SK-N-SH treated with all-trans-retinoic acid at 6 μM for 48 hours (cell line): ENCODE results near the gene SIN3A.

ENCODE experiments used
- BACH2 ChIP-seq: fragments of 250-450 bp; sonication (Bioruptor Pico); IDR thresholded peaks from 2 replicates; pipeline ENCODE4 v1.9.0; 2021; ENCODE audit warnings: mild to moderate bottlenecking, borderline replicate concordance
- CSDC2 ChIP-seq: fragments of 250-450 bp; sonication (Bioruptor Pico); IDR thresholded peaks from 2 replicates; pipeline ENCODE4 v1.5.0; 2020; ENCODE audit warnings: mild to moderate bottlenecking, moderate library complexity
- OSR1 ChIP-seq: fragments of 250-450 bp; sonication (Bioruptor Pico); IDR thresholded peaks from 2 replicates; pipeline ENCODE4 v1.8.0; 2022; ENCODE audit warnings: moderate library complexity, mild to moderate bottlenecking, inconsistent platforms
- TCF4 ChIP-seq: fragments of 250-450 bp; sonication (Bioruptor Pico); IDR thresholded peaks from 2 replicates; pipeline ENCODE4 v1.8.0; 2021; ENCODE audit warnings: mild to moderate bottlenecking, moderate library complexity, borderline replicate concordance
- ZNF565 ChIP-seq: fragments of 450-650 bp; formaldehyde crosslinking; conservative IDR thresholded peaks from 2 replicates; pipeline ENCODE4 v1.5.0; 2020; ENCODE audit warnings: low read depth, mild to moderate bottlenecking, moderate library complexity
- TF ChIP-seq, protein P1 (sequence below): fragments of 250-450 bp; sonication (Bioruptor Pico); IDR thresholded peaks from 2 replicates; pipeline ENCODE4 v1.5.1; 2020; ENCODE audit warnings: low read depth, mild to moderate bottlenecking, moderate library complexity
- TF ChIP-seq, protein P2 (sequence below): fragments of 250-450 bp; sonication (Bioruptor Pico); IDR thresholded peaks from 2 replicates; pipeline ENCODE4 v1.8.0; 2020; ENCODE audit warnings: mild to moderate bottlenecking, moderate library complexity, borderline replicate concordance
- TF ChIP-seq, protein P3 (sequence below): fragments of 250-450 bp; sonication (Bioruptor Pico); IDR thresholded peaks from 2 replicates; pipeline ENCODE4 v1.8.0; 2021; ENCODE audit warnings: low read depth, mild to moderate bottlenecking, moderate library complexity, borderline replicate concordance

DNA sequence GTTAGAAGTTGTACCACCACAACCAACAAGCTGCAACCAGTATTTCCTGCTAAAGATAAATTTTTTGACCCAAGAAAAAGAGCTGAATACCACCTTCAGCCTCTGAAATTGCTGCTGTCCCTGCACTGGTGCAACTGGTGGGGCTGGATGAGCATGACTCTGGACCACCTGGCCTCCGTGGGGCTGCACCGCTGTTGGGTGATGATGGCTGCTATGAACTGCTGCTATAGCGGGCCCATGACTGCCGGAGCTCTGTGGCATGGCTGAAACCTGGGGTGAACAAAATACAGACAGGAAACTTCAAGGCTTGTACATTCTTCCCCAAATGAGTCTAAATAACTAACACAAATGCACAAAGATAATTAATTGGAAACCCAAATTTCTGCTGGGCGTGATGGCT lies 28.9 kb downstream of the SIN3A start:
- TF ChIP-seq ZNF565 (CRISPR knock-in tag): no peak
- TF ChIP-seq, protein P1, sequence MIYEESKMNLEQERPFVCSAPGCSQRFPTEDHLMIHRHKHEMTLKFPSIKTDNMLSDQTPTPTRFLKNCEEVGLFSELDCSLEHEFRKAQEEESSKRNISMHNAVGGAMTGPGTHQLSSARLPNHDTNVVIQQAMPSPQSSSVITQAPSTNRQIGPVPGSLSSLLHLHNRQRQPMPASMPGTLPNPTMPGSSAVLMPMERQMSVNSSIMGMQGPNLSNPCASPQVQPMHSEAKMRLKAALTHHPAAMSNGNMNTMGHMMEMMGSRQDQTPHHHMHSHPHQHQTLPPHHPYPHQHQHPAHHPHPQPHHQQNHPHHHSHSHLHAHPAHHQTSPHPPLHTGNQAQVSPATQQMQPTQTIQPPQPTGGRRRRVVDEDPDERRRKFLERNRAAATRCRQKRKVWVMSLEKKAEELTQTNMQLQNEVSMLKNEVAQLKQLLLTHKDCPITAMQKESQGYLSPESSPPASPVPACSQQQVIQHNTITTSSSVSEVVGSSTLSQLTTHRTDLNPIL: no peak
- TF ChIP-seq, protein P2, sequence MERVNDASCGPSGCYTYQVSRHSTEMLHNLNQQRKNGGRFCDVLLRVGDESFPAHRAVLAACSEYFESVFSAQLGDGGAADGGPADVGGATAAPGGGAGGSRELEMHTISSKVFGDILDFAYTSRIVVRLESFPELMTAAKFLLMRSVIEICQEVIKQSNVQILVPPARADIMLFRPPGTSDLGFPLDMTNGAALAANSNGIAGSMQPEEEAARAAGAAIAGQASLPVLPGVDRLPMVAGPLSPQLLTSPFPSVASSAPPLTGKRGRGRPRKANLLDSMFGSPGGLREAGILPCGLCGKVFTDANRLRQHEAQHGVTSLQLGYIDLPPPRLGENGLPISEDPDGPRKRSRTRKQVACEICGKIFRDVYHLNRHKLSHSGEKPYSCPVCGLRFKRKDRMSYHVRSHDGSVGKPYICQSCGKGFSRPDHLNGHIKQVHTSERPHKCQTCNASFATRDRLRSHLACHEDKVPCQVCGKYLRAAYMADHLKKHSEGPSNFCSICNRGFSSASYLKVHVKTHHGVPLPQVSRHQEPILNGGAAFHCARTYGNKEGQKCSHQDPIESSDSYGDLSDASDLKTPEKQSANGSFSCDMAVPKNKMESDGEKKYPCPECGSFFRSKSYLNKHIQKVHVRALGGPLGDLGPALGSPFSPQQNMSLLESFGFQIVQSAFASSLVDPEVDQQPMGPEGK (CRISPR knock-in tag): no peak
- no peak for TF ChIP-seq CSDC2 (CRISPR knock-in tag)
- TF ChIP-seq TCF4 (CRISPR knock-in tag): no peak
- TF ChIP-seq, protein P3, sequence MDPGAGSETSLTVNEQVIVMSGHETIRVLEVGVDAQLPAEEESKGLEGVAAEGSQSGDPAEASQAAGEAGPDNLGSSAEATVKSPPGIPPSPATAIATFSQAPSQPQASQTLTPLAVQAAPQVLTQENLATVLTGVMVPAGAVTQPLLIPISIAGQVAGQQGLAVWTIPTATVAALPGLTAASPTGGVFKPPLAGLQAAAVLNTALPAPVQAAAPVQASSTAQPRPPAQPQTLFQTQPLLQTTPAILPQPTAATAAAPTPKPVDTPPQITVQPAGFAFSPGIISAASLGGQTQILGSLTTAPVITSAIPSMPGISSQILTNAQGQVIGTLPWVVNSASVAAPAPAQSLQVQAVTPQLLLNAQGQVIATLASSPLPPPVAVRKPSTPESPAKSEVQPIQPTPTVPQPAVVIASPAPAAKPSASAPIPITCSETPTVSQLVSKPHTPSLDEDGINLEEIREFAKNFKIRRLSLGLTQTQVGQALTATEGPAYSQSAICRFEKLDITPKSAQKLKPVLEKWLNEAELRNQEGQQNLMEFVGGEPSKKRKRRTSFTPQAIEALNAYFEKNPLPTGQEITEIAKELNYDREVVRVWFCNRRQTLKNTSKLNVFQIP: no peak
- TF ChIP-seq BACH2 (CRISPR knock-in tag): no peak
- TF ChIP-seq OSR1 (CRISPR knock-in tag): no peak
